GM19238 (cell line): ENCODE results near the gene GTF2F2.

Experiments used
- DNase-seq: peaks from one replicate; pipeline ENCODE4 v3.0.0; 2011; ENCODE audit warnings: low spot score; ENCODE audit not compliant: insufficient read length

Gene GTF2F2

DNA sequence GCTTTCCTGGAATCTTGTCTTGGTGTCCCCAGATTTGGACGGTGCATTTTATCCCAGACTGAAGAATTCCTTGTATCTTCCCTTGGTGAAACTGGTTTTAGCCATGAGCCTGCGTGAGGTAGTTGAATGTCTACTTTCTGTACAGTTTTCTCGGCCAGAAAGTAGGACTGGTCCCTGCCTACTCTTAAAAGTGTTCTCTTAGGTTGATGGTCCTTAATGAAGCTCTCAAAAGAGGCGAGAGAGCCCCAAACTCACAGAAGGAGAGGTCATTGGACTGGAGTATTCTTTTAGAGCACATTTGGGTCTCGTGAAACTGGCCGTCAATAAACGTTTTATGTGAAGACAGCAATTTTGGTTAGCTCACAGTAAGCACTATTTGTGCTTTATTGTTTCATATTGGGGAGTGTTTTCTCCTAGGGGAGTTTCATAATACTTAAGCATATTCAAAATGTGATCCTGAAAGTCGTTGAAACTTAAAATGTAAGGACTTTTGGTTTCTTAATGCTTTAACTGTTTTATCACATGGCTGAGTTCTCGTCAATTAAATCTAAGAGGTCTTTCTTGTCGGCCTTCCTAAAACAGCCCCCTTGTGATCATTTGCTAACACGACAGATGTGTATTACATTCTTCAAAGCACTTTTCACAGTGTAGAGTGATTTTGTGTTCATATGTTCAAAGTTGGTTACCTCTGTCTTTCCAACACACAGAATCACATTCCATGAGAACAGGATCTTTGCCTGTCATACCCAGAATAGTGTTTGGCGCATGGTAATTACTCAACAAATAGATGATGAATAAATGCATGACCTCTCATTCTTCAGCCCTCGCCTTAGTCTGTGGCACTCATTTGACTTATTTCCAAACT, 889 bp downstream of the GTF2F2 start:
- DNase-seq, result peak; percentile 10

DNA sequence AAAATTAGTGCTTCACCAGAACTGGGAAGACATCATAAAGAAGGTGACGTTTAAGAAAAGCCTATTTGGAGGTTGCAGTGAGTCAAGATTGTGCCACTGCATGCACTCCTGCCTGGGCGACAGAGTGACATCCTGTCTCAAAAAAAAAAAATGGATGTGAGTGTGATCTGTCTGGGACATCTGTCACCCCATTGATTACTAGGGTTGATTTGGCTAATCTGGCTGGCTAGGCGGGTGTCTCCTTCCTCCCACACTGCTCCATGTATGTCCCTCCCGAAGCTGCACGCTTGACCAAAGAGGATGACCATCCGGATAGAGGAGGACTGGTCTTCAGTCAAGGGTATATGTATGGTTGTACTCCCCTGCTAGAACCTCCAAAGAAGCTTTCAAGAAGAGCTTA, 2.6 kb downstream of the GTF2F2 start:
- no peak for DNase-seq

DNA sequence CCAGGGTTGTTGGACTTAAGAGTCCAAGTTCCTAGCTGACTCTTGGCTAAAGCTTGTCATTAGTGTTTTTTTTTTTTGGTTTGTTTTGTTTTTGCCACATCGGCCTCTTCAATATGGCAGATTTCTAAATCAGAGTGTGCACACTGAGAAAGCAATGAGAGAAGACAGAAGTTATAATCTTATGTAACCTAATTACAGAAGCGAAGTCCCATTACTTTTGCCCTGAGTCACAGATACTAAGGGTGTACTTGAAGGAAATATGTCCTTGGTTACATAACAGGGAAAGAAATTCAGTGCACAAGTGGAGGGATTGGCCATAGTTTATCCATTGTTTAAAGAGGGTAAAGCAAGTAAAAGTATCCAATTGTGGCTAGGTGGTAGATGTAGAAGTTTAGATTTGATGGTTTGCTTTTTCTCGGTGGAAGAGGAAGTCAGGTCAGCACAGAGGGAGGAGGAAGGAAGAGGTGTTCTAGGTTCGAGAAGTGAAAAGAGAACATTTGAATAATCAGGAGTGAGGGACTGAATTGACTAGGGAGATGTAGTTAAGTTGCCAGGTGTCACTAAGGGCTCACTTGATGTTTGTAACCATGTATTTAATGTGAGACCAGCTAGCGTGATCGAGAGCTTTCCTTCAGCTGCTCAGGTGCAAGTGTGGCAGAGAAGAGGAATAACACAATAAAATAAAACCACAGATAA, 12.2 kb downstream of the GTF2F2 start:
- peak; percentile 32 for DNase-seq

DNA sequence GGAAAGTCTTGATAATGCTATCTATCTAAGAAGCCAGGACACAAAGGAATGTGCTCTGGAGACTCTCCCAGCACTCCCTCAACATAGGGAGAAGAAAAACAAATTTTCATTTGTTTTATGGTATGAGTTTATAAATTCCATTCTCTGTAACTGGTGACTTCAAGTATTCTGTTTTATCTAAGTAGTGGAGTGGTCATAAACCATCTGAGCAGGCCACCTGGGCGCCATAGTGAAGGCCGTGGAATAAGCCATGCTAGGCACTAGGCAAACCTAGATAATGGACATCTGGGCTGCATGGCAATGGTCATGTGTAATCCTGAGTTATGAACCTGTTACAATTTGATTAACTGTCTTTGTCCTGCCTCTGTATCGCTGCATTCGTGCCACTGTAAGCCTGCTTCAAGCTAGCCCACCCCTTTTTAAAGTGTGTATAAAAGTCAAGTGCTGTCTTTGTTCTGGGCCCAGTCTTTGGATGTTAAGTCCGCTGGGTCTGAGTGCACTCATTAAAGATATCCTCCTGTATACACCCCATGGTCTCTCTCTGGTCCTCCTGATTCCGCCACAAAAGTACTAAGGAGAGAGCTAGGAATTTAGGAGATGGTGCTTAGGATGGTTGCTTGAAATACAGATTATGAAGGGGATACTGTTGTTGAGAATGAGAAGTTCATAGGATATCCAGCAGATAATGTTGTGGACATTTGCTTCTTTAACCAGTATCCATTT, 13.2 kb downstream of the GTF2F2 start:
- DNase-seq, result no peak

DNA sequence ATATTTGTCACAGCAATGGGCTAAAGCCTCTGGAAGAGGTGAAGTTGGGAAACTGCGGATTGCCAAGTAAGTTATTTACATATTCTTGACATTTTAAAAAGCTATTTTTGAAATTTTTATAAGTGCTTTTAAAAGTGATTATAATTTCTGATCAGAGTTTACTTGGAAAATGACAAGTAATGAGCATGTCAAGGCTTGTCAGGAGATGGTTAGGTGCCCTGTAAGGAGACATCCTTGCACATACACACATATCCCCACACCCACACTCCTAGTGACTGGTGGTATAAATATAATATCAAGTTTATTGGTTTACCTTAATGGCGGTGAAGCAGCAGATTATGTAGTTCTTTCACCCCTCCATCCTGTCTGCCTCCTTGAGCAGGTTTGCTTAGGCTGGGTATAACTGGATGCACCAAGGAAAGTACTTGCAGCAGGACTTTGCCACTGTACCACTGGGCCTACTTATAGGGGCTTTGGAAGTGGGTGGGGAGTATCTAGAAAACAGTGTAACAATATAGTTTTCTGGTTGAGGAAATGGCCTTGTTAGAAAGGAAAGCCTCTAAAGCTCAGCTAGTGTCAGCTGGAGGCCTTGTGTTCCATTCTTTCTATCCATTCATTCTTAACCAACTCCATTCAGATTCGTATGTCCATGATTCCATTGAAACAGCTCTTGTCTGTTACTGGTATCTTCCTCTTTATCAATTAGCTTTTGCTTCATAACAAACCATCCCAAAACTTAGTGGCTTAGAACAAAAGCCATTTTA, 16.6 kb downstream of the GTF2F2 start:
- no peak for DNase-seq

DNA sequence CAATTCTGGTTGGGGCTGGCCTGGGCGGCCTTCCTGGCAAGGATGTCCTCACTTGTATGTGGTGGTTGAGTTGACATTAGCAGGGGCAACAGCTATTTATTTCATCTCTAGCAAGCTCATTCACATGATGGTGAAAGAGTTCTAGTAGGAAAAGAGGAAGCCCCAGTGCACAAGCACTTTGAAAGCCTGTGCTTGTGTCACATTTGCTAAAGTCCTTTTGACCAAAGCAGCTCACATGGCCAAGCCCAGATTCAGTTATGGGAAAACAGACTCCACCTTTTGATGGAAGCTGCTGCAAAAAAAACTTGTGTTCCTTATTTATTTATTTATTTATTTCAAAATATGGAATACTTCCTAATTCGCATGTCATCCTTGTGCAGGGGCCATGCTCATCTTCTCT, 17.2 kb downstream of the GTF2F2 start:
- DNase-seq, result no peak

DNA sequence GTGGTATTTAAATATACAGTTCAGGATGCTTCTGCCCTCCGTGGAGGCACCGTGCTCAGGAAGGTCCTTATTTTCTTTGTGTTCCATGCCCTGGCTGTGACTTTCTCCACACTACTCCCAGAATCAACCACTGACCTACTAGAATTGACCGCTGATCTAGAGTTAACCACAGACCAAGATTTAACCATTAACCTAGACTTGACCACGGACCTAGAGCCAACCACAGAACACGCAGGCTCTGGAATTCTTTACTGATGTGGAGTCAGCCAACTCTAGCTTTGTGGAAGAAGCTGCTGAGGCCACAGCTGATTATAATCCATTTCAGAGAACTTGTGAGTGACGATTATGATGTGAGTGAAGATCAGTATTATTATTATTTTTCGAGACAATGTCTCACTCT, 18.0 kb downstream of the GTF2F2 start:
- DNase-seq, result no peak

DNA sequence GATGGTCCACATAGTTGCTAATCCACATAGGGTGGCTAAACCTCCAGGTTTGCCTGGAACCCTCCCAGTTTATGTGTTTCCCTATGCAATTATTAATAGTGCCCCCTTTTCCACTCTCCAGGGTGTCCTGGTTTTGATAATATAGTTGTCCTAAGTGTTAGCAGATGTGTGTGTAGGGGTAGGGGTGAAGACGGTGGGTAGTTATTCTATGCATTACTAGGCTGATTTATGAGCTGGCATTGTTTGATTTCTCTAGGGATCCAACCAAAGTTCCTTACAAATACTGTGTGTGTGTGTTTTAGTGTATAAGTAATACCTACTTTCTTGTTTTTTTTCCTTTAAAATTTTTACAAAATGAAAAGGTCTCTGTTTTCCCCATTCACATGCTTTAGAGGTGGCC, 21.1 kb downstream of the GTF2F2 start:
- no peak for DNase-seq

DNA sequence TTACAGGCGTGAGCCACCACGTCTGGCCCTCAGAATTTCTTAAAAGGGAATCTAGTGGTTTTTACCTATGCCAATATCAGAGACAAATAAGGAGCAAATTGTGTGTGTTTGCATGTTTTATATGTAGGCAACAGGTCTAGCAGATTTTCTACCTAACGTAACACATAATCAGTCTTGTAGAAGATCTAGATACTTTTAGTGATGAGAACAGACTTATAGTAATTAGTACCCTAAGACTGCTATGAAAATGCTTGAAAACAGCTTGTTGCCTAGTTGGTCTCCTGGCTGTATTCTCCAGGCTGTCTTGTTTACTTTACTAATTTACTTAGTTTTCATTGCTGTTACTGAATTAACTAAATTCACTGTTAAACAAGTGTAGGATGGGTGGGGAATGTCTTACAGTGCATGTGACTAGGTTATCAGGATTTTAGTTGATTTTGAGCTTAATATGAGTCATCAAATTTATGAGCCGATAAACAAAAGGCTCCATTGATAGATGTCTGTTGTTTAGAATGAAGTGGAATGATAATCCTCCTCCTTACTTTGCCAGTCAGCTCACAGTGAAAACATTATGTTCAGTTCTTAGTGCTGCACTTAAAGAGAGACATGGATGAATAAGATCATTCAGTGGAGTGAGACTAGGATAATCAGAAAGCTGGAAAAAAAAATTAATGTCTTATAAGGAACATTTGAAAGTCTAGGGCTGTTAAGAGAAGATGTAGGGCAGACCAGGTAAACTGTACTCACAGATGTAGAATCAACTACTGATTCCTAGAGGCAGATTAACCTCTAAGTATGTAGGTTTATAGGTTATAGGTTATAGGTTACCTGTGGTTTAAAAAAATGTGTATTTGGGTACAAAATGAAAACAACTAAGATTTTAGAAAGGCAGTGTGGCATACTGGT, 22.4 kb downstream of the GTF2F2 start:
- DNase-seq, result no peak

DNA sequence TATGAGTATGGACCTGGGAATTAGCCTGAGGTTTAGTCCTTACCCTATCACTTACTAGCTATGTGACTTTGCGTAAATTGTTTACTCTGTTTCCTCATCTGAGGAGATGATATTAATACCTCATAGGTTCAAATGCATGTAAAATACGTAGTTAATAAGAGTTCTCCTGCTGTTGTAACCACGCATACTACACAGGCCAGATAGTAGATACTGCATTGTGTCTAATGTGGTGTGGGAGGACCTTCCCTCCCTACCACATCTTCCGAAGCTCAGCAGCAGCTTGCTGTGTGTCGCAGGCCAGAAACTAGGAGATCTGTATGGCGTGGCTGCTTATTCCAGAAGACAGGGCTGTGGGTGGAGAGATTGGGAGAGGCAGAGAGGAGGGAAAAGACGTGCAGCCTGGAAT, 23.0 kb downstream of the GTF2F2 start:
- no peak for DNase-seq

DNA sequence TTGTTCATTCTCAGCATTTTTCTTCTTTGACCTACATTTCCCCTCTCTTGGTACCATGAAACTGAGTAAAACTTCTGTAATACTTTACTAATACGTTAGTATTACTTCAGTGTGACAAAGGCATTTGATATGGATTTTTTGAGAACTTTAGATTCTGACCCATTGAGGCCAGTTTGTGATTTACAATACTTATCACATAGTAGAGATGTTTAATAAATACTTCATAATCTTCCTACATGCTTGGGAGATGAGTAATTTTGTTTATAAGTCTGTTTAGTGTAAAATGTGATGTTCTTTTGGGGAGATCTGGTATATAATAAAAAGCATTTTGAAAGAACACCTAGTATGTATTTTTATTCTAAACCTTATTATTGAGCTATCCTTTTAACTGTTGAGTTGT, 29.7 kb downstream of the GTF2F2 start:
- DNase-seq, result no peak

DNA sequence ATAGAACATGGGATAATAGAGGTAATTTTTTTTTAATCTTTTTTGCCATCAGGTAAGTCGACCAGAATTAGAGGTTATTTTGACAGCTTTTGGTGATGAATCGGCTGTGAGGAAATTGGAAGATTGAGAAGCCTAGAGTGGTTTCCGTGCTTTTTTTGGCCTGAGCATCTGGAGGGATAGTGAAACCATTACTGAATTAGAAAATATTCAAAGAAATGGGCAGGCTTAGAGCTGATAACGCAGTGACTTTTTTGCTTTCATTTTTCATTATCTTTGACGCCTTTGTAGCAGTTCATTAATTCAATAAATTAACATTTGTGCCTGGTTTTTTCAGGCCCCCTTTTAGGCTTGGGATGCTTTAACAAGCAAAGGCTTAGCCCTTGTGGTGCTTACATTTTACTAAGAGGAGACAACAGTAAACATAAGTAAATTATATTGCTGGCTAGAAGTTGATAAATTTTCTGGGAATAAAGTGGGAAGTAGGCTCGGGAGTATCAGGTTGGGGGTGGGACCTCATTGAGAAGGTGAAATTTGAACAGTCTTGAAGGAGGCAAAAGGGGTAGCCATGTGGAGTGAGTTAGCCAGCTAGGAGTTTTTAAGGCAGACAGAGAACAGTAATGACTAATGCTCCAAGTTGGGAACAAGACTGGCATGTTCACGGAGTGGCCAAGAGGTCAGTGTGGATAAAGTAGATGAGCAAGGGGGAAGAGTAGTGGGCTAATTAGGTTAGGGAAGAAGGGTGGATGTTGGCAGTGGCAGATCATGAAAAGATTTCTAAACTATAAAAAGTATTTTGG, 36.5 kb downstream of the GTF2F2 start:
- no peak for DNase-seq

DNA sequence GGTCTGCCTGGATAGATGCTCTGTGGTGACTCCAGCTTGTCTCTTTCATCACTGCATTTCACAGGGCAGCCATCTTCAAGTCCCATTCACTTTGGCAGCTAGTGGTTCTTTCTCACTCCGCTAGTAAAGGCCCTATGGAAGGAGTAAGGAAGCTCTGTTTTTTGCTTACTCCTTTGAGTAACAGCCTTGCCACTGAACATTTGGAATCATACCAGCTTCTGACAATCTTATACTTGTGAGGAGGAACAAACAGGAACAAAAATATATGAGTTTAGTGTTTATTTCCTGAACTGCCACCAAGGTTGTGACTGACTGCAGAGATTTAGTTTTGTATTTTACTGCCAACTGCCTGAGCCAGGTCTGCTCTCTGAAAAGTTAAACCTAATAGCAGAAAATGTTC, 41.9 kb downstream of the GTF2F2 start:
- DNase-seq, result no peak

DNA sequence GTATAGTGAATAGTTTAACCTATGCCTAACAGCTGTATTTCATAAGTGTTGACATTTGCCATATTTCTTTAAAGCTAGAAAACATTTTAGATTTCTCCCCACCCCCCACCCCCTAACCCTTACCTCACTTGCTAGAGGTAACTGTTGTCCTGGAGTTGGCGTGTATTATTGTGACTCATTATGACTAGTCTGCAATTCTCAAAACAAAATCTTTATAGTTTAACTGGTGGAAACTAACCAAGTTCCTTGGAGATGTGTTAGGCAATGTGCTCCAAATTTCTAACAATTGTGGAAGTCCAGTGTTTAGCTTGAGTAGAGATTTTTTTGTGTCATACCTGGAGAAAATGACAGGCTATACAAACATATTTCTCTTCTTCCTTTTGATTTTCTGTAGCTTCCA, 42.5 kb downstream of the GTF2F2 start:
- DNase-seq, result no peak

DNA sequence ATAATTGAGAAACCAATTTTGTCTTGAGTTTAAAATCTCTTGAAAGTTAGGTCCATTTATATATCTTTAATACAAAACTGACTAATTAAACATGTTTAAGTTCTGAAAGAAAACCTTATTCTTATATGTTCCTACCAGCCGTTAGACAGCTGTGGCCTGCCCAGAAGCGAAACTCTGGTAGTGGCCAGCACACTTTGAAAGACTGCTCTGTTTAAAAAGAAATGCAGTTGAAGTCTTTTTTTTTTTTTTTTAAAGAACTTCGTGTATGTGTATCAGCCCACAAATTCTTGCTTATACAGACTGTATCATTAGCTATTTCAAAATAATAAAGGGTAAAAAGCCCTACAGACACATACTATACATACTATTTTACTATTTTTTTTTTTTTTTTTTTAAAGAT, 46.5 kb downstream of the GTF2F2 start:
- DNase-seq, result no peak

DNA sequence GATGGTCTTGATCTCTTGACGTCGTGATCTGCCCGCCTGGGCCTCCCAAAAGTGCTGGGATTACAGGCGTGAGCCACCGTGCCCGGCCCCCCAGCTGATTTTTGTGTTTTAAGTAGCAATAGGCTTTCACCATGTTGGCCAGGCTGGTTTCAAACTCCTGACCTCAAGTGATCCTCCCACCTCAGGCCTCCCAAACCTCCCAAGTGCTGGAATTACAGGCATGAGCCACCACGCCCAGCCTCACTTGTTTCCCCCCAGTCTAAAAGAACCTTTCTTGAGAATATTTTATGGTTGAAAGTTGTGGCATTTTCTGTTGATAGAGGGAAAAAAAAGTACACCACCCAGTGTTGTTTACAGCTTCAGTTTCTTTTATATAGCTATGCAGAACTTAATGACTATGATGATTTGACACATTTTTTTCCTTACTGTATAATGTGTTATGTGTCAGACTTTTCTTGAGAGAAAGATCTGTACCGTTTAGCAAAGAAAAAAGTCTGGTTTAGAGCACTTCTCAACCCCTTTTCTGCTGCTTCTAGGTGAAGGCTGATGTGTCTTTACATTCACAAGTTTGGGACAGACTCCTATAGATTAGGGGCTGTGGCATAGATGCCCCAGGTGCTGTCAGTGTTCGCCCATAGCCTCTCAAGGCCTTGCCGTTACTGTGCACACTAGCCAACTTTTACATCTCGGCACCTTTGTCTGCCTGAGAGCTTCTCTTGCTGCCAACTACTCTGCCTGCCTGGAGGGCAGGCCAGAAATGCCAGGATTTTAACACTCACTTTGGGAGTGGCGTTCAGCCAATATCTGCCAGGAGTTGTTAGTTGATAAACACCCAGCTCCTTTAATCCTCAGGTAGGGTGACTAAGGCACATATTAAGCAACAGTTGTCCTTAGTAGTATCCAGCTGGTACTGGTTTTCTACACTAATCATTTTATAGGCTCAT, 47.6 kb downstream of the GTF2F2 start:
- DNase-seq, result no peak

DNA sequence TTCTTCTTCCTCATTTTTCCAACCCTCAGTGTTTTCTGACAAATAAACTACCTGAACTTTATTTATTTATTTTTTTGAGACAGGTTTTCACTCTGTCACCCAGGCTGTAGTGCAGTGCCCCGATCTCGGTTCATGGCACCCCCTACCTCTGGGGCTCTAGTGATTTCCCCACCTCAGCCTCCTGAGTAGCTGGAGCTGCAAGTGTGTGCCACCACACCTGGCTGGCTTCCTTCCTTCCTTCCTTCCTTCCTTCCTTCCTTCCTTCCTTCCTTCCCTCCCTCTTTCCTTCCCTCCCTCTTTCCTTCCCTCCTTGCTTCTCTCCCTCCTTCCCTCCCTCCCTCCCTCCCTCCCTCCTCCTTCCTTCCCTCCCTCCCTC, 48.2 kb downstream of the GTF2F2 start:
- DNase-seq, result no peak

DNA sequence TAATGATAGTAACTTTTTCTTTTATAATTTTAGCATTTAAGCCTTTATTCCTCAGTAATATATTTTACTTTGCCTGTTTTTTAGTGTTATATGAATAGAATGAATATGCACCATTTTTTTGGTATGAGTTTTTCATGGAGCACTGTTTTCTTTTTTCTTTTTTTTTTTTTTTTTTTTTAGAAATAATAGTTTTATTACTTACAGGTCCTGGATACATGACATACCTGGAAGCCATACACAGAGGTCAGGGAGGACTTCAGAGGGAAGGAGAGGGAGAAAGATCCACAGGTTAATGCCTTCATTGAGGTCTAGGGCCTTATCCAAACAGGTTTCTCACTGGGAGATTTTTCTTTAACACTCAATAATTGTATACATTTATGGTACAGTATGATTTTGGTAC, 54.2 kb downstream of the GTF2F2 start:
- DNase-seq, result no peak
